HepG2 (cell line): ENCODE measurements around the gene ACAD11. TPM values are rescaled to one million over a fixed set of nuclear protein-coding genes. Genes with fewer than 3 reads are reported as not detected.

Source experiments
- ATAC-seq: fragments of 200-7000 bp; cut with Tn5 transposase; 3 replicates; pipeline ENCODE4 v1.9.1; 2020; ENCODE audit warnings: mild to moderate bottlenecking, moderate library complexity
- BruUV-seq: library from RNA; stranded (reverse); fragments of 400-500 nt; replicated peaks from 2 replicates; lab custom pipeline; 2021; lab: Mats Ljungman, UMichigan
- CTCF ChIA-PET: fragments of 300-600 bp; formaldehyde crosslinking; extraction: SDS; loops from one replicate; lab custom pipeline; 2021; ENCODE audit warnings: low total read pairs, inconsistent platforms, low intra/inter-chr PET ratio; lab: Yijun Ruan, JAX
- POLR2A ChIA-PET: fragments of 350-600 bp; sonication (Branson Sonifier 250); formaldehyde crosslinking; loops from one replicate; lab custom pipeline; 2020; ENCODE audit warnings: antibody characterized with exemption, inconsistent platforms; lab: Yijun Ruan, JAX
- DNase-seq: peaks from one replicate; pipeline ENCODE4 v3.0.0-alpha.2; 2015; ENCODE audit warnings: low spot score
- FAIRE-seq: peaks from 3 replicates; lab custom pipeline; 2011; peaks lifted over from hg19 to GRCh38; lab: Jason Lieb, UNC
- H2AFZ ChIP-seq: one replicate; pipeline ENCODE4 v1.6.1; 2011; ENCODE audit warnings: low read length, inconsistent platforms
- H3K27ac ChIP-seq: fragments of 300-600 bp; 3 replicates; pipeline ENCODE4 v1.8.0; 2011; ENCODE audit warnings: mixed run types, mild to moderate bottlenecking, mixed read lengths, low read length, inconsistent platforms; ENCODE audit not compliant: insufficient read depth; ENCODE audit errors: extremely low read length
- H3K27me3 ChIP-seq, 2 experiments: fragments of 200-600 bp in 1 of 2; 2 replicates in 1 of 2; 3 replicates in 1 of 2; pipeline versions ENCODE4 v1.6.0 to v1.8.0; 2011; ENCODE audit warnings: low read length in 2 of 2, mild to moderate bottlenecking in 2 of 2, moderate library complexity in 2 of 2, inconsistent platforms in 1 of 2; ENCODE audit not compliant: insufficient read depth in 2 of 2, control insufficient read depth in 1 of 2
- H3K36me3 ChIP-seq, 2 experiments: fragments of 200-600 bp in 1 of 2; replicated peaks in 1 of 2; 2 replicates in 1 of 2; 3 replicates in 1 of 2; pipeline versions ENCODE4 v1.5.1 to v1.8.0; 2011; ENCODE audit warnings: low read length in 2 of 2, inconsistent platforms in 1 of 2; ENCODE audit not compliant: insufficient read depth in 2 of 2, control insufficient read depth in 1 of 2
- H3K4me1 ChIP-seq: 2 replicates; pipeline ENCODE4 v1.5.1; 2012; ENCODE audit warnings: low read length, inconsistent platforms; ENCODE audit not compliant: insufficient read depth
- H3K4me2 ChIP-seq: 2 replicates; pipeline ENCODE4 v1.6.0; 2011; ENCODE audit warnings: low read depth, low read length, inconsistent platforms
- H3K4me3 ChIP-seq, 3 experiments: fragments of 200-600 bp in 1 of 3; sonication (generic), shearing (Covaris generic) in 1 of 3; replicated peaks in 1 of 3; 2 replicates each; pipeline ENCODE4 v1.5.1; 2011 to 2016; ENCODE audit warnings: low read length in 3 of 3, inconsistent platforms in 2 of 3, low read depth in 2 of 3, mild to moderate bottlenecking in 2 of 3, control low read depth in 1 of 3, mixed read lengths in 1 of 3; ENCODE audit not compliant: insufficient read depth in 1 of 3
- H3K79me2 ChIP-seq: one replicate; pipeline ENCODE4 v1.6.1; 2011; ENCODE audit warnings: low read length, inconsistent platforms; ENCODE audit not compliant: insufficient read depth
- H3K9ac ChIP-seq: 2 replicates; pipeline ENCODE4 v1.6.0; 2011; ENCODE audit warnings: mild to moderate bottlenecking, low read depth, low read length, inconsistent platforms; ENCODE audit not compliant: insufficient read depth
- H3K9me3 ChIP-seq: 2 replicates; pipeline ENCODE4 v1.5.1; 2012; ENCODE audit warnings: mild to moderate bottlenecking, low read length
- H4K20me1 ChIP-seq: 2 replicates; pipeline ENCODE4 v1.6.0; 2011; ENCODE audit warnings: inconsistent platforms, mild to moderate bottlenecking, low read length, moderate library complexity; ENCODE audit not compliant: insufficient read depth
- CBX2 ChIP-seq, 2 experiments: fragments of 200-600 bp in 1 of 2; sonication (generic); formaldehyde crosslinking in 1 of 2; IDR thresholded peaks; 2 replicates each; pipeline versions ENCODE4 v1.7.0 to v1.8.1; 2018 to 2022; ENCODE audit warnings: low read depth in 2 of 2, low read length in 1 of 2, mild to moderate bottlenecking in 1 of 2, missing genetic modification reagents in 1 of 2
- CHD2 ChIP-seq: IDR thresholded peaks from 2 replicates; pipeline ENCODE4 v1.6.1; 2011; ENCODE audit warnings: low read depth, low read length, improper control_type of control experiment
- FIP1L1 ChIP-seq: fragments of 200-400 bp; formaldehyde crosslinking; IDR thresholded peaks from 2 replicates; pipeline ENCODE4 v1.6.1; 2018; ENCODE audit warnings: low read depth, mild to moderate bottlenecking, low read length, moderate library complexity, borderline replicate concordance; ENCODE audit not compliant: insufficient read depth
- JDP2 ChIP-seq: sonication (generic); formaldehyde crosslinking; IDR thresholded peaks from 2 replicates; pipeline ENCODE4 v1.8.1; 2022; ENCODE audit warnings: missing genetic modification reagents, borderline replicate concordance
- JUND ChIP-seq: sonication (generic); formaldehyde crosslinking; IDR thresholded peaks from 2 replicates; pipeline ENCODE4 v1.8.0; 2022; ENCODE audit warnings: mild to moderate bottlenecking, missing genetic modification reagents
- KDM6A ChIP-seq: IDR thresholded peaks from 2 replicates; pipeline ENCODE4 v1.6.1; 2016; ENCODE audit warnings: low read depth
- NPAS2 ChIP-seq: sonication (generic); formaldehyde crosslinking; IDR thresholded peaks from 2 replicates; pipeline ENCODE4 v1.8.0; 2022; ENCODE audit warnings: mild to moderate bottlenecking, missing genetic modification reagents, borderline replicate concordance
- NR2F1 ChIP-seq, 2 experiments: fragments of 450-650 bp in 1 of 2; formaldehyde crosslinking in 1 of 2; IDR thresholded peaks; 2 replicates each; pipeline versions ENCODE4 v1.5.0 to v1.6.1; 2016 to 2020; ENCODE audit warnings: mild to moderate bottlenecking in 1 of 2, missing compliant biosample characterization in 1 of 2, missing genetic modification reagents in 1 of 2, moderate library complexity in 1 of 2
- PCBP1 ChIP-seq: fragments of 200-400 bp; formaldehyde crosslinking; IDR thresholded peaks from 2 replicates; pipeline ENCODE4 v1.6.1; 2017; ENCODE audit warnings: mild to moderate bottlenecking, low read depth, low read length, borderline replicate concordance
- PHB2 ChIP-seq: fragments of 450-650 bp; IDR thresholded peaks from 2 replicates; pipeline ENCODE4 v1.6.1; 2018; ENCODE audit not compliant: partially characterized antibody
- PLRG1 ChIP-seq: fragments of 450-650 bp; conservative IDR thresholded peaks from 2 replicates; pipeline ENCODE4 v1.6.1; 2016
- SNAI1 ChIP-seq: sonication (generic); formaldehyde crosslinking; IDR thresholded peaks from 2 replicates; pipeline ENCODE4 v1.5.0; 2020; ENCODE audit warnings: mild to moderate bottlenecking, missing genetic modification reagents, borderline replicate concordance
- YEATS2 ChIP-seq: sonication (generic); formaldehyde crosslinking; IDR thresholded peaks from 2 replicates; pipeline ENCODE4 v1.4.0; 2020; ENCODE audit warnings: missing genetic modification reagents, borderline replicate concordance
- ZFP36L2 ChIP-seq: sonication (generic); formaldehyde crosslinking; IDR thresholded peaks from 2 replicates; pipeline ENCODE4 v1.4.0; 2020; ENCODE audit warnings: missing genetic modification reagents
- ZFP37 ChIP-seq: sonication (generic); formaldehyde crosslinking; IDR thresholded peaks from 2 replicates; pipeline ENCODE4 v1.4.0; 2020; ENCODE audit warnings: missing genetic modification reagents, borderline replicate concordance
- ZNF251 ChIP-seq: sonication (generic); formaldehyde crosslinking; IDR thresholded peaks from 2 replicates; pipeline ENCODE4 v1.9.0; 2021; ENCODE audit warnings: mild to moderate bottlenecking, missing genetic modification reagents
- ZNF7 ChIP-seq: IDR thresholded peaks from 2 replicates; pipeline ENCODE4 v1.6.1; 2016; ENCODE audit warnings: missing biosample characterization, missing genetic modification reagents
- ZNF841 ChIP-seq: sonication (generic); formaldehyde crosslinking; IDR thresholded peaks from 2 replicates; pipeline ENCODE4 v1.8.1; 2023; ENCODE audit warnings: missing genetic modification reagents, borderline replicate concordance
- WGBS: methylation state at CpG from one replicate; pipeline ENCODE4 v1.1.6; 2017; ENCODE audit warnings: low lambda C conversion rate; 5-methylcytosine and 5-hydroxymethylcytosine counted together
- in situ Hi-C: cut with HindIII; loops from 2 replicates; pipeline ENCODE4 v1.10.0; 2017; ENCODE audit warnings: low pct_unique_long_range_greater_than_20kb; ENCODE audit not compliant: extremely low pct_ligation_motif_present
- intact Hi-C: fragments of 100-400 bp; cut with micrococcal nuclease; formaldehyde crosslinking; loops from one replicate; pipeline ENCODE4 v1.10.0; 2022; ENCODE audit not compliant: unreplicated experiment
- polyA plus RNA-seq, 8 experiments: library from polyadenylated mRNA; depleted of rRNA in 3 of 8; stranded (reverse) in 7 of 8; unstranded in 1 of 8; fragments of >200 nt; fragmentation: Illumina TruSeq in 4 of 8; extraction: Trizol in 4 of 8; gene quantifications; 2 replicates each; pipeline versions ENCODE4 v1.2.1 to v1.2.3, GENCODE V29; 2011 to 2016; ENCODE audit warnings: low read depth in 4 of 8, missing spikeins in 1 of 8, mixed read lengths in 1 of 8; ENCODE audit not compliant: insufficient read depth in 1 of 8
- total RNA-seq, 5 experiments: library from RNA; depleted of rRNA; stranded (reverse); fragments of >200 nt; fragmentation: Illumina TruSeq; extraction: Trizol; gene quantifications; 2 replicates each; pipeline ENCODE4 v1.2.3, GENCODE V29; 2016; ENCODE audit warnings: low read depth in 1 of 5
- TF ChIP-seq, protein P1 (sequence below): IDR thresholded peaks from 2 replicates; pipeline ENCODE4 v1.4.0; 2020; ENCODE audit warnings: mild to moderate bottlenecking, missing genetic modification reagents
- TF ChIP-seq, protein P2 (sequence below): IDR thresholded peaks from 2 replicates; pipeline ENCODE4 v1.6.1; 2016; ENCODE audit warnings: mild to moderate bottlenecking

Gene ACAD11
- total and polyA plus RNA-seq, 2 of the 13 experiments (the other 11 are each of a cell fraction or from before 2014, with no cell fraction given) = 30.6 to 56.9 TPM

GRCh38 chr3:132669256-132669777, 9.7 kb upstream of the ACAD11 start:
- Histone ChIP-seq H4K20me1 (no peaks in the 10 kb centered on the region; the same call in 1 of the 2 replicates), H3K4me2 (no peak overlapping the region), H3K9me3 (no peaks in the 10 kb centered on the region), H3K36me3 (peaks cover 5 to 34% of the 10 kb centered on the region in 2 experiments), H3K4me1 (peaks cover 23% of the 10 kb centered on the region), H3K4me3 (no peak overlapping the region), H3K79me2 (peaks cover 17% of the 10 kb centered on the region), H3K9ac (no peak overlapping the region)
- no TSS peak for BruUV-seq
- CTCF ChIA-PET = no interaction called here
- intact Hi-C loops = no loop called here
- FAIRE-seq = no peak
- WGBS = 98% methylated on average over 5 of the region's 5 CpGs
- in situ Hi-C loops = no loop called here
- TF ChIP-seq SNAI1 (no peak), ZNF251 (CRISPR knock-in tag) (no peak), CHD2 (no peak), ZNF7 (CRISPR knock-in tag) (no peak), KDM6A (CRISPR knock-in tag) (no peak), FIP1L1 (no peak), ZFP36L2 (CRISPR knock-in tag) (no peak), CBX2 (IDR thresholded peaks at IDR 0.05; ENCODE audit: low read depth, low read length) (no peak), CBX2 (CRISPR knock-in tag; IDR thresholded peaks at IDR 0.05; ENCODE audit: low read depth) (no peak), YEATS2 (no peak), ZNF841 (CRISPR knock-in tag) (no peak), NPAS2 (CRISPR knock-in tag) (no peak), PLRG1 (no peak), ZFP37 (no peak), PHB2 (no peak), NR2F1 (CRISPR knock-in tag; IDR thresholded peaks at IDR 0.05) (no peak), JUND (no peak), PCBP1 (no peak), JDP2 (CRISPR knock-in tag) (no peak)
- TF ChIP-seq, protein P1, sequence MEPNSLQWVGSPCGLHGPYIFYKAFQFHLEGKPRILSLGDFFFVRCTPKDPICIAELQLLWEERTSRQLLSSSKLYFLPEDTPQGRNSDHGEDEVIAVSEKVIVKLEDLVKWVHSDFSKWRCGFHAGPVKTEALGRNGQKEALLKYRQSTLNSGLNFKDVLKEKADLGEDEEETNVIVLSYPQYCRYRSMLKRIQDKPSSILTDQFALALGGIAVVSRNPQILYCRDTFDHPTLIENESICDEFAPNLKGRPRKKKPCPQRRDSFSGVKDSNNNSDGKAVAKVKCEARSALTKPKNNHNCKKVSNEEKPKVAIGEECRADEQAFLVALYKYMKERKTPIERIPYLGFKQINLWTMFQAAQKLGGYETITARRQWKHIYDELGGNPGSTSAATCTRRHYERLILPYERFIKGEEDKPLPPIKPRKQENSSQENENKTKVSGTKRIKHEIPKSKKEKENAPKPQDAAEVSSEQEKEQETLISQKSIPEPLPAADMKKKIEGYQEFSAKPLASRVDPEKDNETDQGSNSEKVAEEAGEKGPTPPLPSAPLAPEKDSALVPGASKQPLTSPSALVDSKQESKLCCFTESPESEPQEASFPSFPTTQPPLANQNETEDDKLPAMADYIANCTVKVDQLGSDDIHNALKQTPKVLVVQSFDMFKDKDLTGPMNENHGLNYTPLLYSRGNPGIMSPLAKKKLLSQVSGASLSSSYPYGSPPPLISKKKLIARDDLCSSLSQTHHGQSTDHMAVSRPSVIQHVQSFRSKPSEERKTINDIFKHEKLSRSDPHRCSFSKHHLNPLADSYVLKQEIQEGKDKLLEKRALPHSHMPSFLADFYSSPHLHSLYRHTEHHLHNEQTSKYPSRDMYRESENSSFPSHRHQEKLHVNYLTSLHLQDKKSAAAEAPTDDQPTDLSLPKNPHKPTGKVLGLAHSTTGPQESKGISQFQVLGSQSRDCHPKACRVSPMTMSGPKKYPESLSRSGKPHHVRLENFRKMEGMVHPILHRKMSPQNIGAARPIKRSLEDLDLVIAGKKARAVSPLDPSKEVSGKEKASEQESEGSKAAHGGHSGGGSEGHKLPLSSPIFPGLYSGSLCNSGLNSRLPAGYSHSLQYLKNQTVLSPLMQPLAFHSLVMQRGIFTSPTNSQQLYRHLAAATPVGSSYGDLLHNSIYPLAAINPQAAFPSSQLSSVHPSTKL (CRISPR knock-in tag) = no peak
- TF ChIP-seq, protein P2, sequence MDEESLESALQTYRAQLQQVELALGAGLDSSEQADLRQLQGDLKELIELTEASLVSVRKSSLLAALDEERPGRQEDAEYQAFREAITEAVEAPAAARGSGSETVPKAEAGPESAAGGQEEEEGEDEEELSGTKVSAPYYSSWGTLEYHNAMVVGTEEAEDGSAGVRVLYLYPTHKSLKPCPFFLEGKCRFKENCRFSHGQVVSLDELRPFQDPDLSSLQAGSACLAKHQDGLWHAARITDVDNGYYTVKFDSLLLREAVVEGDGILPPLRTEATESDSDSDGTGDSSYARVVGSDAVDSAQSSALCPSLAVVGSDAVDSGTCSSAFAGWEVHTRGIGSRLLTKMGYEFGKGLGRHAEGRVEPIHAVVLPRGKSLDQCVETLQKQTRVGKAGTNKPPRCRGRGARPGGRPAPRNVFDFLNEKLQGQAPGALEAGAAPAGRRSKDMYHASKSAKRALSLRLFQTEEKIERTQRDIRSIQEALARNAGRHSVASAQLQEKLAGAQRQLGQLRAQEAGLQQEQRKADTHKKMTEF (CRISPR knock-in tag) = no peak
- TF ChIP-seq, all 625 proteins: peak for 0
- Histone ChIP-seq H3K27me3 (no peaks in the 10 kb centered on the region; a peak in 1 of 5 replicates), H3K27ac (no peak overlapping the region), H2AFZ (no peak overlapping the region)
- ATAC-seq (no peak), DNase-seq (no peak)
- POLR2A ChIA-PET = interaction anchor here (1.0 kb wide), 1 partner anchor 10 kb away, joined by 8 read pairs; the partner anchor contains the start of genes ACAD11 and UBA5
